K562 (cell line): ENCODE results near the gene SERPINA1. TPM values are rescaled to one million over a fixed set of nuclear protein-coding genes. Genes with fewer than 3 reads are reported as not detected.

Experiments
- ATAC-seq: fragments of 200-7000 bp; cut with Tn5 transposase; 3 replicates; pipeline ENCODE4 v1.9.1; 2020; ENCODE audit warnings: moderate library complexity
- BruUV-seq: library from RNA; stranded (reverse); fragments of 400-500 nt; replicated peaks from 2 replicates; lab custom pipeline; 2021; lab: Mats Ljungman, UMichigan
- CTCF ChIA-PET: fragments of 300-600 bp; formaldehyde crosslinking; extraction: SDS; loops from one replicate; lab custom pipeline; 2021; ENCODE audit warnings: low intra/inter-chr PET ratio; lab: Yijun Ruan, JAX
- POLR2A ChIA-PET: fragments of 300-600, 350-650 bp; sonication (Branson Sonifier 250); formaldehyde crosslinking; extraction: SDS; loops from one replicate; lab custom pipeline; 2021; ENCODE audit warnings: antibody characterized with exemption, inconsistent platforms; lab: Yijun Ruan, JAX
- DNase-seq, 4 experiments: peaks; one replicate each; pipeline versions ENCODE4 v3.0.0 to v3.0.0-alpha.2; 2011 to 2018; ENCODE audit warnings: low spot score in 3 of 4, mixed read lengths in 3 of 4; ENCODE audit errors: extremely low read depth in 1 of 4
- FAIRE-seq: peaks from 2 replicates; lab custom pipeline; 2011; peaks lifted over from hg19 to GRCh38; lab: Jason Lieb, UNC
- H2AFZ ChIP-seq: 2 replicates; pipeline ENCODE4 v1.6.0; 2011; ENCODE audit warnings: low read depth, low read length, control low read depth, inconsistent platforms
- H3K27ac ChIP-seq: fragments of 200-600 bp; 3 replicates; pipeline ENCODE4 v1.8.0; 2011; ENCODE audit warnings: low read depth, mild to moderate bottlenecking, control low read depth, inconsistent platforms, low read length, moderate library complexity, mixed read lengths; ENCODE audit errors: extremely low read depth
- H3K27me3 ChIP-seq, 2 experiments: fragments of 300-600 bp in 1 of 2; 2 replicates in 1 of 2; 3 replicates in 1 of 2; pipeline versions ENCODE4 v1.6.0 to v1.8.0; 2011; ENCODE audit warnings: inconsistent platforms in 2 of 2, low read length in 2 of 2, mild to moderate bottlenecking in 1 of 2, mixed read lengths in 1 of 2, moderate library complexity in 1 of 2; ENCODE audit not compliant: control insufficient read depth in 2 of 2, insufficient read depth in 2 of 2
- H3K36me3 ChIP-seq: fragments of 300-600 bp; 3 replicates; pipeline ENCODE4 v1.8.0; 2011; ENCODE audit warnings: mild to moderate bottlenecking, low read length, inconsistent platforms; ENCODE audit not compliant: control insufficient read depth, insufficient read depth
- H3K4me1 ChIP-seq, 2 experiments: fragments of 200-600 bp in 1 of 2; replicated peaks in 1 of 2; 2 replicates in 1 of 2; 3 replicates in 1 of 2; pipeline versions ENCODE4 v1.5.1 to v1.8.0; 2011; ENCODE audit warnings: inconsistent platforms in 2 of 2, low read length in 2 of 2, mild to moderate bottlenecking in 1 of 2, mixed read lengths in 1 of 2, moderate library complexity in 1 of 2; ENCODE audit not compliant: control insufficient read depth in 2 of 2, insufficient read depth in 2 of 2
- H3K4me2 ChIP-seq: 2 replicates; pipeline ENCODE4 v1.6.1; 2011; ENCODE audit warnings: low read length, control low read depth, inconsistent platforms, mixed read lengths; ENCODE audit not compliant: insufficient read depth
- H3K4me3 ChIP-seq: fragments of 200-600 bp; sonication (generic), shearing (Covaris generic); 2 replicates; pipeline ENCODE4 v1.5.1; 2016; ENCODE audit warnings: control low read depth, inconsistent platforms
- H3K79me2 ChIP-seq: fragments of 200-600 bp; 3 replicates; pipeline ENCODE4 v1.8.0; 2011; ENCODE audit warnings: low read length, inconsistent platforms; ENCODE audit not compliant: control insufficient read depth, insufficient read depth
- H3K9ac ChIP-seq, 2 experiments: 2 replicates each; pipeline versions ENCODE4 v1.6.0 to v1.6.1; 2011; ENCODE audit warnings: low read depth in 2 of 2, low read length in 2 of 2, control low read depth in 1 of 2, inconsistent platforms in 1 of 2, mild to moderate bottlenecking in 1 of 2, mixed read lengths in 1 of 2; ENCODE audit not compliant: insufficient read depth in 1 of 2
- H3K9me1 ChIP-seq: one replicate; pipeline ENCODE4 v1.6.0; 2011; ENCODE audit warnings: inconsistent platforms, mild to moderate bottlenecking, low read length, moderate library complexity; ENCODE audit not compliant: control insufficient read depth, insufficient read depth
- H3K9me3 ChIP-seq: replicated peaks from 2 replicates; pipeline ENCODE4 v1.5.1; 2011; ENCODE audit warnings: low read depth, low read length, inconsistent platforms; ENCODE audit not compliant: control insufficient read depth, insufficient read depth
- H4K20me1 ChIP-seq: replicated peaks from 2 replicates; pipeline ENCODE4 v1.6.1; 2011; ENCODE audit warnings: low read length, inconsistent platforms, mixed read lengths; ENCODE audit not compliant: control insufficient read depth, insufficient read depth
- MAFF ChIP-seq: IDR thresholded peaks from 2 replicates; pipeline ENCODE4 v1.6.1; 2012; ENCODE audit warnings: low read length, improper control_type of control experiment
- MCM3 ChIP-seq: fragments of 450-650 bp; IDR thresholded peaks from 2 replicates; pipeline ENCODE4 v1.6.1; 2016
- RREB1 ChIP-seq: fragments of 250-450 bp; sonication (Bioruptor Pico); IDR thresholded peaks from 2 replicates; pipeline ENCODE4 v1.4.0; 2020
- THRA ChIP-seq: fragments of 450-650 bp; IDR thresholded peaks from 2 replicates; pipeline ENCODE4 v1.6.1; 2017; ENCODE audit warnings: mild to moderate bottlenecking, moderate library complexity
- USF1 ChIP-seq: sonication (generic); formaldehyde crosslinking; IDR thresholded peaks from 2 replicates; pipeline ENCODE4 v1.9.0; 2022; ENCODE audit warnings: mild to moderate bottlenecking, missing genetic modification reagents
- XRCC5 ChIP-seq: fragments of 200-400 bp; formaldehyde crosslinking; IDR thresholded peaks from 2 replicates; pipeline ENCODE4 v1.6.1; 2017; ENCODE audit warnings: low read depth, mild to moderate bottlenecking, low read length
- ZNF134 ChIP-seq: fragments of 250-450 bp; sonication (Bioruptor Pico); conservative IDR thresholded peaks from 2 replicates; pipeline ENCODE4 v1.4.0; 2020
- ZNF699 ChIP-seq: fragments of 250-450 bp; sonication (Bioruptor Pico); IDR thresholded peaks from 2 replicates; pipeline ENCODE4 v1.8.0; 2021; ENCODE audit warnings: mild to moderate bottlenecking, moderate library complexity; ENCODE audit not compliant: insufficient replicate concordance
- WGBS: fragments of 100-300 bp; shearing (Covaris generic); methylation state at CpG from one replicate; pipeline ENCODE4 v1.1.6; 2016; ENCODE audit warnings: low coverage, mixed read lengths; ENCODE audit not compliant: insufficient coverage; ENCODE audit errors: missing lambda C conversion rate; 5-methylcytosine and 5-hydroxymethylcytosine counted together
- in situ Hi-C: fragments of 300-500 bp; cut with MboI; formaldehyde crosslinking; loops from 4 replicates; pipeline ENCODE4 v1.15.0; 2018; ENCODE audit warnings: inconsistent platforms, mixed read lengths
- intact Hi-C: fragments of 100-400 bp; cut with micrococcal nuclease; formaldehyde crosslinking; loops from 2 replicates; pipeline ENCODE4 v1.14.2; 2022
- polyA plus RNA-seq, 8 experiments: library from polyadenylated mRNA; depleted of rRNA in 4 of 8; stranded (reverse) in 5 of 8; unstranded in 3 of 8; fragments of >200 nt; fragmentation: Nextera tagmentation in 2 of 8; fragmentation: Illumina TruSeq in 1 of 8; extraction: Ambion mirVana in 2 of 8; extraction: Trizol in 1 of 8; gene quantifications; 2 replicates each; pipeline versions ENCODE4 v1.2.1 to v1.2.3, GENCODE V29; 2011 to 2014; ENCODE audit warnings: inconsistent platforms in 1 of 8, missing spikeins in 1 of 8
- total RNA-seq, 7 experiments: library from RNA; depleted of rRNA in 6 of 7; stranded (reverse); fragments of >200 nt in 6 of 7; fragmentation: Illumina TruSeq in 2 of 7; extraction: Trizol in 2 of 7; gene quantifications; 2 replicates each; pipeline versions ENCODE4 v1.2.1 to v1.2.3, GENCODE V29; 2011 to 2021; ENCODE audit warnings: low replicate concordance in 1 of 7
- TF ChIP-seq, protein P1 (sequence below): sonication (generic); formaldehyde crosslinking; IDR thresholded peaks from 2 replicates; pipeline ENCODE4 v1.8.0; 2022; ENCODE audit warnings: mild to moderate bottlenecking, missing genetic modification reagents, borderline replicate concordance
- TF ChIP-seq, protein P2 (sequence below): fragments of 250-450 bp; sonication (Bioruptor Pico); IDR thresholded peaks from 2 replicates; pipeline ENCODE4 v1.9.0; 2021; ENCODE audit warnings: mild to moderate bottlenecking

Gene SERPINA1
- total and polyA plus RNA-seq, 9 of the 15 experiments (the other 6 are each of a cell fraction or from before 2014, with no cell fraction given): 4.1 TPM; not detected in 8

GRCh38 chr14:94343238-94344005 is 45.0 kb downstream of the SERPINA1 start:
- H4K20me1 ChIP-seq: no peaks in the 10 kb centered on the region
- DNase-seq: no peak
- no TSS peak for BruUV-seq
- 3% methylated on average over 4 of the region's 8 CpGs for WGBS
- in situ Hi-C loops: no loop called here
- no peak overlapping the region for H3K9ac ChIP-seq
- H3K4me3 ChIP-seq: no peak overlapping the region
- no peaks in the 10 kb centered on the region for H3K4me1 ChIP-seq
- H3K4me2 ChIP-seq: no peak overlapping the region
- no peak for FAIRE-seq
- H3K9me3 ChIP-seq: no peaks in the 10 kb centered on the region
- H3K9me1 ChIP-seq: no peaks in the 10 kb centered on the region
- H3K79me2 ChIP-seq: no peaks in the 10 kb centered on the region
- ATAC-seq: no peak
- H3K27ac ChIP-seq: no peak overlapping the region
- ChIA-PET CTCF (no interaction called here), POLR2A (interaction anchor here (0.7 kb wide), 1 partner anchor 1826 kb away, joined by 3 read pairs; no protein-coding TSS in a partner anchor)
- no peak overlapping the region for H2AFZ ChIP-seq
- intact Hi-C loops: no loop called here
- no peaks in the 10 kb centered on the region for H3K27me3 ChIP-seq
- H3K36me3 ChIP-seq: no peaks in the 10 kb centered on the region
- TF ChIP-seq, protein P1, sequence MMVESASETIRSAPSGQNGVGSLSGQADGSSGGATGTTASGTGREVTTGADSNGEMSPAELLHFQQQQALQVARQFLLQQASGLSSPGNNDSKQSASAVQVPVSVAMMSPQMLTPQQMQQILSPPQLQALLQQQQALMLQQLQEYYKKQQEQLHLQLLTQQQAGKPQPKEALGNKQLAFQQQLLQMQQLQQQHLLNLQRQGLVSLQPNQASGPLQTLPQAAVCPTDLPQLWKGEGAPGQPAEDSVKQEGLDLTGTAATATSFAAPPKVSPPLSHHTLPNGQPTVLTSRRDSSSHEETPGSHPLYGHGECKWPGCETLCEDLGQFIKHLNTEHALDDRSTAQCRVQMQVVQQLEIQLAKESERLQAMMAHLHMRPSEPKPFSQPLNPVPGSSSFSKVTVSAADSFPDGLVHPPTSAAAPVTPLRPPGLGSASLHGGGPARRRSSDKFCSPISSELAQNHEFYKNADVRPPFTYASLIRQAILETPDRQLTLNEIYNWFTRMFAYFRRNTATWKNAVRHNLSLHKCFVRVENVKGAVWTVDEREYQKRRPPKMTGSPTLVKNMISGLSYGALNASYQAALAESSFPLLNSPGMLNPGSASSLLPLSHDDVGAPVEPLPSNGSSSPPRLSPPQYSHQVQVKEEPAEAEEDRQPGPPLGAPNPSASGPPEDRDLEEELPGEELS: no peak
- TF ChIP-seq ZNF134 (no peak), RREB1 (CRISPR knock-in tag) (no peak), MCM3 (no peak), XRCC5 (no peak), MAFF (no peak), ZNF699 (CRISPR knock-in tag) (no peak), THRA (no peak), USF1 (CRISPR knock-in tag) (no peak)
- TF ChIP-seq, protein P2, sequence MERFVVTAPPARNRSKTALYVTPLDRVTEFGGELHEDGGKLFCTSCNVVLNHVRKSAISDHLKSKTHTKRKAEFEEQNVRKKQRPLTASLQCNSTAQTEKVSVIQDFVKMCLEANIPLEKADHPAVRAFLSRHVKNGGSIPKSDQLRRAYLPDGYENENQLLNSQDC (CRISPR knock-in tag): no peak
